EL (cell line): Measurements from ENCODE around the gene GALNTL6.
A peak's percentile ranks its signal among the peaks of the same experiment; 100 is the strongest.

Experiments used
- DNase-seq: peaks from one replicate; pipeline ENCODE4 v3.0.0-alpha.2; 2016

GALNTL6 gene

DNA sequence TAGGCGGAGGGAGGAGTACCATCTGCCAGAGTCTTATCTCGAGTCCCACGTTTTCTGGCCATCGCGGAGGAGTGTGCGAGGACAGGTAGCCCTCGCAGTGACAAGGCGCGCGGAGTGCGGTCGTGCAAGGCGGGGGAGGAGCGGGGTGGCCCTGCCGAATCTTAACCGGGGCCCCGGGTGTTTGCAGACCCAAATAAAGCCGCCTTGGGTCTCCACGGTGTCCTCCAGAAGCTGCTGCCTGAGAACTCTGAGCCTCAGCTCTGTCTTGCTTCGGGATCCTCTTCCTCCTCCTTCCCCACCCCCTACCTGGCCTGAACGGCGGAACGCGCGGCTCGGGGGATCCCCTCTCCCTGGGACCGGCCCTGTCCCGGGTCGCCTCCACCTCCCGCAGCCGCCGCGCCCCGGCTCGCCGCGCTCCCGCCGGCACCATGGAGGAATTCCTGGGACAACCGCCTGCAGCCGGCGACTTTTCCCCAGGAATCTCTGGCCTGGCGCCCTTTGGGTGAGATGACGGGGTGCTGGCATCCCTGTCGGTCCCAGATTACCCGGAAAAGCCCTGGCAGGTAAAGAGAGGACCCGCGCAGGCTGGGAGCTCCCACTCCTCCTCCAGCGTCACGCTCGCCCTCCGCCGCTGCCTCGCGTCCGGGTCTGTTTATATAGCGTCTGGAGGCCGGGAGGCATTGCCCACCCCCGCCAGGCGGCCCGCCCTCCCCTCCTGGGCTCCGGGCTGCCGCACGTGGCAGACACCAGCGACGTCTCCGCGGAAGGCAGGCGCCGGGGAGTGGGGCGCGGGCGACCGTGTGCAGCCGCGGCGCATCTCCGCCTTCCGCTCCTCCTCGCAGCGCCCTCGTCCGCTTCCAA lies at the start of gene GALNTL6:
GALNTL6 (plus strand) TSS at position 740 of the 861 bp plus-strand sequence.
- no peak for DNase-seq

DNA sequence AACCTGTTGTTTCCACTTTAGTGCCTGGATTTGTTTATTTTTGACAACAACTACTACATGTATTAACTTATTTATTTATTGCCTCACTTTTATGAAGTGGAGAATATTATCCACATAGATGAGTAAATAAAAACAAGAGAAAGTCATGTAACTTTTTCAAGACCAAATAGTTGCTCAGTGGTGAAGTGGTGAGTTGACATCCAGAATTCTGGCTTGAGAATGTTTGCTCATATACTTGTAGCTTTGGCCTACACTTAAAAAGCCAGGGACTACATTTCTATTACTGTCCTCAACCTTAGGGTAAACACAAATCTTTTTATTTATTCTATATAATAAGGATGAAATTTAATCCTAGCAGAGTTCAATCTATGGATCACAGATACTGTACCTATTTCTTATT lies 47.7 kb upstream of the GALNTL6 start:
- DNase-seq: no peak

DNA sequence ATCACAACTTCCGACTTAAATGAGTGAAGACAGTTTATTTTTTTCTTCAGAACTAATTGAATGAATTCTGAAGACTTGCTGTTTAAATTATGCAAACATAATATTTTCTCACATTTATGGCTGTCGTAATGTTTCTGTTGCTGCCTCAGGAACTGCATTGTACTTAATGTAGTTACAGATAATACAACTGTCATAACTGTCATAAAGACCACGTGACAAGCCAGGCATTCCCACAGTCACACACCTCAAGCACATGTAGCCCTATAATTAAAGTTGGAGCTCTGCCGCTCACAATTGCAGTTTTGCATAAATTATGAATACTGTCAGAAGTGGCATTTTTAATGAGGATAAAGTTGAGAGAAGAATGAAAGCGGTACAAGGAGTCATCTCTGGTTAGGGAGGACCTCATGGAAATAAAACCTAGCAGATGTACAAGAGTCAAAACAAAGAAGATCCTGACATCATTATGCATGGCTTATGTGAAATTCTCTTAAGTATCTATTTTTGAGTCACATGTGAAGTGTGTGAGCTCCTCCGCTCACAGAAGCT lies 38.5 kb upstream of the GALNTL6 start:
- DNase-seq: no peak

DNA sequence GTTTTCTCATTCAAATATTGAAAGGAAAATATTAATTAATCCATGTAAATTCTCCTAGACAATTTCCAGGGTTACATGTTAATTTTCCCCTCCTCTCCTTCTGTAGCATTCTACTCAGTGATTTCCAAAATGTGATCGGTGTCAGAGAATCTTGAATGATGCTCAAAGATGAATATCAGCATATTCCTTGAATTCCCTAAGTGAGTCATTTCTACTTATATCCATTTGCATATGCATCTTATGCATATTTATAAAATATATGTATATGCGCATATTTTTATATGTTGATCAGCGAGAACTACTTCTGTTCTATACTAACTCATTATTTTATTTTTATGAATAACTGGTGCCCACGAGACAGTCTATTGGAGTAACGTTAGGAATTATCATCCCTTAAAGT lies 33.9 kb upstream of the GALNTL6 start:
- no peak for DNase-seq

DNA sequence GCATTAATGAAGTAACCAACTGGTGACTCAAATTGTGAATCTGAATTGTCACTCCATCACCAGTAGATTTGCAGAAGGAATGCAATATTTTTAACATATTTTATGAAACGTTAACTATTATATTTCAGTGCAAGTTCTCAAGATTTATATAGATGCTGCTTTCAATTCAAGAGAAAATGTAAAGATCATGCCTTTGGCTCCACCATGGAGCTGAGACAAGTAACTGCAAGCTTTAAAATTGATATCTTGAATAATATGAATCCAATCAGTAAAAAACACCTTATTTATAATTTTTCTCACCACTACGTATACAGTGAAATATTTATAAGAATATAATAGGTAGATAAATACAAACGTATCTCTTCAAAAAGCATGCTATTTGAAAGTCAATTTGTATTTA lies 27.8 kb upstream of the GALNTL6 start:
- DNase-seq: no peak

DNA sequence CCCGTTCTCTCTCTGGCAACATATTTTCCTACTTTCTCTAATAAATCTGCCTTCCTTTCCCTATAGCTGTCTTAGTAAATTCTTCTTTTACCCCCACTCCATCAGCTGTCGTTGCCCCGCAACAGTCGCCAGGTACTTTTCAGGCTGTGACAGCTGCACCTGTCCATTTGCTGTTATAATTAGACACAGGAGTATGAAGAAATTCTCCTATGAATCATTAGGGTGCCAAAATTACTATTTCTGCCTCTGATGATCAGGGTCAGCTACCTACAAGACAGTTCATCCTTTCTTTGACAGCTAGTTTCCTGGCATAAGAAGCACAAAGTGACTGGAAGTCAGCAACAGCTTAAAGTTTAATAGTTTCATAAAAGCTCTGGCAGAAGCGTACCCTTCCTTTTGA lies 19.5 kb upstream of the GALNTL6 start:
- no peak for DNase-seq

DNA sequence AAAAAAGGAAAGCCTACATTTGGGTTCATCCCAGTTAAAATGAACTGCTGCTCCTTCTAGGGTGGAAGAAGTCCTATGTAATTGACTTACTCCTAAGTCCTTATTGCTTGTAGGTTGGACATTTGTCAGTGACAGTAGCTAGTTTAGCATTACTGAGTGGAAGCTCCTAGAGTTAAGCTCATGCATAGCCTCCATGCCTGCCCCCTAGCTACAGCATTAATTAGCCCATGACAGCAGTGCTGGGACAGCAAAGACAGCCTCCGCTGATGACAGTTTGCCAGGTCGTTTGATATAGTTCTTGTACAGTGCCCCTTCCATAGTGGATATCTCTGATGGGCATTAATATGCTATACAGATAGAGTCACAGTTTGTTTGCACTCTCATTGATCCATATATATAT lies 18.7 kb upstream of the GALNTL6 start:
- DNase-seq: no peak

DNA sequence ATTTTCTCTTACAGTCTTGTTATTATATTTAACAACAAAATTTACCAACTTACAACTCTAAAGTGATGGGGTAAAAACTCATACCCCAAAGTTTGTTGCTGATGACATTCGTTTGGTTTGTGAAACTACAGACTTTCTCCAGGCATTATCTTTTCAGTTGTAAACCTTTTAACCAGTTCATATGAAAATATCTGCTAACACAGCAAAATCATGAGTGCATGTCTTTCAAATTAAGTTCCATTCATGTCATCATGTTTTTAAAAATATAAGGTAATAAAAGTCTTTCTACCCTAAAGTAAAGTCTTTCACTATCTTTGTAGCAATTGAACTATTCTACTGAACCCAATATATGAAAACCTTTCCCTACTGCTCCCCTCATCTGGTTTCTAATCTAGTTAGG lies 3.4 kb upstream of the GALNTL6 start:
- DNase-seq: no peak

DNA sequence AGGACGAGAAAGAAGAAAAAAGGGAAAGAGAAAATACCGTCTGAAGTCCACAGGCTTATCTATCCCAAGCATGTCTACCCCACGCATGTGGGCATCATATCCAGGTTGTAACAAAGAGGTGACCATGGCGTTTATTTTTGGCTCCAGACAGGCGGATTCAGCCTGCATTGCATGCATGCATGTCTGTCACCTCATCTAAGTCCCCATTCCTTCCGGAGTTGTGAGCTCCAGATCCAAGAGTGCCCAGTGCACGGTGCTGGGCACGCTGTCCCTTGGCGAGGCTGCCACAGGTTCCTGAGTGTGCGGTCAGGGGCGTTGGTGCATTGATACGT lies 905 bp upstream of the GALNTL6 start:
- no peak for DNase-seq

DNA sequence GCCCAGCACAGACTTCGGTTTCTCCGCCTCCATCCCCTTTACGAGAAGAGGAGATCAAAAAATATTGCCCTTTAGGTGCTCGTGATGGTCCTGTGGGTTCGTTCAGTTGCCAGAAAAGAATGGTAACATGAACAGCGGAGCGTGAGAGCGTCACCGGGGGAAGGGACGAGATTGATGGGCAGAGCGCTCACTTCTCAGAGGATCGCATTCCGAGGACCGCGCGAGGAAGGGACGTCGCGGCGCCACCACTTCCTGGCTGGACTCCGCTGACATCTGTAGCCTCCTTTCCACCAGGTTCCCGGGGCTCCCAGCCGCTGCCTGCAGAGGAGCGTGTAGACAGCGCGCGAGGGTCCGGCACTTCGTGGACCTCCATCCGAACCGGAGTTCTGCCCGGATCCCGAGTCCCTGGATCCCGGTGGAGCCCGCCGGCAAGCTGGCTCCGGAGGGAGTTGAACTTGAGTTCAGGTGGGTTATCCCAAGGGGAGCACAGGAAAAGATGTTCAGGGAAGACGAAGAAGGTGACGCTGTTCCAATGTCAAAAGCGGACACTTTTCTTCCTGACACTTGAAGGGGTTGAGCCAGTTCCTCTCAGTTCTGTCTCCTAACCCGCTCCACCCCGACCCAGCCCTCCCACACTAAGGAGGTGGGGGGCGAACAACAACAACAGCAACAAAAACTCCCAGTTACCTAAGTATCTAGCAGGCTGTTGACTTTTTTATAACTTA lies 484 bp downstream of the GALNTL6 start:
- DNase-seq: no peak

DNA sequence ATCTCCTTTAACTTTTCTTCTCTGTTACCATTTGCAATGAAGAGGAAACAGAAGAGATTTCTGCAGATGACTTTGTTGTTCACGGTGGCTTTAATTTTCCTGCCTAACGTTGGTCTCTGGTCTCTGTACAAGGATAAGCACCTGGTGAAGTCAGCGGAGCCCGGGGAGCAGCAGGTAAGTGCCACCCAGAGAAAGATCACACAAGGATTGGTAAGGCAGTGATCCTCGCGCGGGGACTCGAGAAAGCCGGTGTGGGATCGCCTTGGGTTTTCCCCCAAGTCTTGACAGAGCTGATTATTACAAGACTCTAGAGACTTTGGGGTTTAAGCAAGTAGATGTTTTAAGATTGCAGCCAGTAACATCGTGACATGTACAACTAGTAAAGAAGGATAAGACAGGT lies 1.3 kb downstream of the GALNTL6 start:
- DNase-seq: no peak

DNA sequence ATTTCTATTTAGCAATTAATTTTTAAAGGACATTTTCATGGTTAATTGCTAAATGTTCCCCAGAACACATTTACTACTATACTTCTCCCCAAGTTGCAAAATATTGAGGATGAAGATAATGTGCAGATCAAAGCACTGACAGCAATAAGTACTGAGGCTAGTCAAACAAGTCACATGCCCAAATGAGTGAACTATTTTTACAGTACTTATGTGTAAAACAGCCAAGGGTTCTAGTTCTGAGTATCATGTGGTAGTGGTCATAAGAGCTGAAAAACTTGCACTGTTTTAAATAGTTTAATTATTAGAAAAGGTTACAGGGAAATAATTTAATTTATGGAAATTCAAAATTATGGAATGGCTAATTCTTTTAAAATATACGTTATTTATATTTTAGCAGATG lies 3.8 kb downstream of the GALNTL6 start:
- no peak for DNase-seq

DNA sequence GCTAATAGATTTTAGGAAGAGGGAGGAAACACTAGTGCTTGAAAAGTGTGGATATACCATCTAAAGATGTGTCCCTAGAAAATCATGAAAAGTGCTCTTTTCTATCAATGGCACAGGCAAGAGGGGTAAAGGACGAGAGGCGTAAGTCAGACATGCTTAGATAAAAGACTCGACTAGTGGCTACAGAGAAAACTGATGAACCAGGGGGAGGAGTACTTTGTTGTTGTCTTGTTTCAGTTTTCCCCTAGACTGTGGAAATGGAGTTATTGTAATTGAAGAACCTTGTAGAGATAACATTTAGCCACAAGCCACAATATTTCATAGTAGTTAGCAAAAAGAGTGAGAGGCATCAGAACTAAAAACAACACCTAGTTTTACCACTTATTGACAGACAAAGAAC lies 21.4 kb downstream of the GALNTL6 start:
- no peak for DNase-seq

DNA sequence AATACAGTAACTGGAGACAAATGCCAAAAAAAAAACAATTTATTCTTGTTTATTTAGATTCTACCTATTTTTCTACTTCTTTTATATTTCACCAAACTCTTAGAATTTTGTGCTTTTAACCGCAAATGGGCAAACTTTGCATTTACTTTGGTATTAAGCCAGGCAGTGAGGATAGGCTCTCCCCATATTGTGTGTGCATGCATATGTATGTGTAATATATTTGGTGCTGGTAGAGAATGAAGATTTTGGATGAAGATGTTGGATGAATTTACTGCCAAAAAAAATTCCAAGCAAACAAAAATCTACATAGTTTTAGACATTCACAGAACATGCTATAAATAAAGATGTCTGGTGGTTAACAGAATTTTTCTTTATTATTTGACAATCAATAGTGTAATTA lies 30.3 kb downstream of the GALNTL6 start:
- DNase-seq: no peak

DNA sequence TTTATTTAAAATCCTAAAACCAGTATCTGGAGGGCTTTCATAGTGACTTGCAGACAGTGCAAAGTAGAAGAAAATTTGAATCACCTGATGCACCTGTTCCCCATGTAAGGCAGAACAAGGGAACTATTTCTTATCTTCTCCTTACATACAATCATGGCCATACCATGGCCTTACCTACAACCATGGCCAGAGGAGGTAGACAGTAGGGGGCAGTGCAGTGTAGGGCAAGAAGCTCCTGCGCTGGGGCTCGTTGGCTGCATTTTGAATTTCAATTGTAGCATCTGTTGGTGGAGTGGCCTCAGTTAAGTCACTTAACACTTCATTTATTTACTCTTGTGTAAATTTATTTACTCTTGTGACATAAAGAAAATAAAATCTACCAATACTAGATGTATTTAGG lies 33.0 kb downstream of the GALNTL6 start:
- DNase-seq: peak; percentile 57

DNA sequence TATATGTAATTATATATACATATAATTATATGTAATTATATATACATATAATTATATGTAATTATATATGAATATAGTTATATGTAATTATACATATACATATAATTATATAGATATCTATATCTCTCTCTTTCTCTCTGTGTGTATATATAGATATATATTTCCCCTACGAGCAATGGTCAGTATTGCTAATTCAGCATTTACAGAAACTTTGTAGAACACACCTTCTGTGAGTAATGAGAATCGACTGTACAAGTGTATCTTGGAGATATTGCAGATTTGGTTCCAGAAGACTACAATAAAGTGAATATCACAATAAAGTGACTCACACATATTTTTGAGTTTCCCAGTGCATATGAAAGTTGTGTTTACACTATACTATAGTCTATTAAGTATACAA lies 33.7 kb downstream of the GALNTL6 start:
- no peak for DNase-seq

DNA sequence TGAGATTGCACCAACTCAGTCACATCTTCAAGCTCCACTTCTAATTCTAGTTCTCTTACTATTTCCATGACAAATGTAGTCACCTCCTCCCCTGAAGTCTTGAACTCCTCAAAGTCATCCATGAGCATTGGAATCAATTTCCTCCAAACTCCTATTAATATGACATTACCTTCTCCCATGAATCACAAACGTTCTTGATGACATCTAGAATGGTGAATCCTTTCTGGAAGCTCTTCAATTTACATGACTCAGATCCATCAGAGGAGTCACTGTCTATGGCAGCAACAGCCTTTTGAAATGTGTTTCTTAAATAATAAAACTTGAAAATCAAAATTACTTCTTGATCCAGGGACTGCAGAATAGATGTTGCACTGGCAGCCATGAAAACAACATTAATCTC lies 34.5 kb downstream of the GALNTL6 start:
- peak; percentile 1 for DNase-seq

DNA sequence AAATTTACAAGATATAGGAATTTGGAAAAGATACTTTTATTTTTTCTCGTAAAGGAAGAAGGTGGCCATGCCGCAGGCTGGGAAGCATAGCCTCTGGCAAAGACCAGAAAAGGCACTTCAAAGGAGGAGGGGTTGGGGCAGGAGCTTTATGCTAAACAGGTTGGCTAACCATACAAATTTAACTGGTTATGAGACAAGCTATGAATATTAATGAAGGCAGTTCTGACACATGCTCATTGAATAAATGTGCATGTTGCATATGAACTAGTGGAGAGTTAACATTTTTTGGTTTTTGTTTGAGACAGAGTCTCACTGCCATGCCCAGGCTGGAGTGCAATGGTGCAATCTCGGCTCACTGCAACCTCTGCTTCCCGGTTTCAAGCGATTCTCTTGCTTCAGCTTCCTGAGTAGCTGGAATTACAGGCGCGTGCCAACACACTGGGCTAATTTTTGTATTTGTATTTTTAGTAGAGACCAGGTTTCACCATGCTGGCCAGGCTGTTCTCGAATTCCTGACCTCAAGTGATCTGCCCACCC lies 36.5 kb downstream of the GALNTL6 start:
- no peak for DNase-seq

DNA sequence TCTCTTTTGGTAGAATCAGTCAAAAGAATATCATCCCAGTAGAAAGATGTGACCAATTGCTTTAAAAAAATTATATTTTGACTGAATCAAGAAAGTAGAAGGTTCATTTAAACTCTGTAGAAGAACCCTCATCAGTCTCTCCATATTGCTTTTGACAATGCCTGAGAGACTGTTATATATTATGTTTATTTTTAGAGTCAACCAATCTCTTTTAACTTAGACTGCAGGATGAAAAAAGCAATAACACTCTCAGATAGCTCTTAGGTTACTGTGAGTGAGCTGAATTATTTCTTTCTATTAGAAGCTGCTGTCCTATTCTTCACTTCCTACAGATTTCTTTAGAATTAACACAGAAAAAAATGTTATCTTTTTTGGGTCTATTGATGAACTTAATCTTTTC lies 38.1 kb downstream of the GALNTL6 start:
- DNase-seq: no peak

DNA sequence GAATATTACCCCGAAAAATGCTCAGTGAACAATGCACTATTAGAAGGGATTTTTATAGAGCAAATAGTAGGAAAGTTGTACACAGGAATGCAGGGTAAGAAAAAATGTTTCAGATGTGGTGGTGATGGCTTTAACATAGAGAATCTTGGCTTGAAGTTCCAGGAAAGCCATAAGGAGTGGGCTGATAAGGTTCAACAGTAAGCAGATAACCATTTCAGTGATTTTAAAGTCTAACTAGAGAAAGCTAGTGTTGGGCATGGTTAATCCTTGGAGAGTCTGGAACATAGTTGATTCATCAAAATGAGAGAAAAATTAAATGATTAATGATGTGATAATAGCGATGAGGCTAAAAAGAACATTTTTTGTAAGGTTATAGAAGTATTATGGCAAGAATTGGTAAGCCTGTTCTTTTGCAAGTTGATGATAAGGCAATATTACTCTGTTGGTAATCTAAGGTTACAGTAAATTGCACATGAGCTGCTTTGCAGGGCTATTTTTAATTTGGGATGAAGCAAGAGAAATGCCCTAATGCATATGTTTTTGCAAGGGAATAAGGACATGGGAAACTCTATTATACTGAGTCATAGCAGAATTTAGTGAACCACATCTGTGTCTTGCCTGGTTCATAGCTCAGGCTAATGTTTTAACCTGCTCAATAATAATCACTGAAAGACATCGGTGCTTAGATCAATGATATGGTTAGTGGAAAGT lies 44.3 kb downstream of the GALNTL6 start:
- DNase-seq: no peak

DNA sequence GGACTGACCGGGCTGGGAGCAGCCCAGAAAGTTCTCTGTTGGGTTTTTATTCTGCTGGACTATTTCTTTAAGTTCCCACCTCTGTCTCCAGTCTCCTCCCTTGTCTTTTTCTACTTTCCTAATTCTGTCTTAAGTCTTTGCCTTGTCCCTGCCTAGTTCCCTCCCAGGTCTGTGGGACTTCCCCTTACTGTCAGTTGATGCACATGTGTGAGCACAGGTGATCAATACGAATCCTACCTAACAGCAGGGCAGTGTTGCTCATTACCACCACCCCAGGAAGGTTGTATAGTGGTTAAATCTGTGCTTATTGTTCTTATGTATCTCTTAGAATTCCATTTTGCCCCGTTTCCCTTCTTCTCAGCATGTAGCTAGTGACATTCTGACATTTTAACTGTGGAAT lies 62.1 kb downstream of the GALNTL6 start:
- DNase-seq: no peak

DNA sequence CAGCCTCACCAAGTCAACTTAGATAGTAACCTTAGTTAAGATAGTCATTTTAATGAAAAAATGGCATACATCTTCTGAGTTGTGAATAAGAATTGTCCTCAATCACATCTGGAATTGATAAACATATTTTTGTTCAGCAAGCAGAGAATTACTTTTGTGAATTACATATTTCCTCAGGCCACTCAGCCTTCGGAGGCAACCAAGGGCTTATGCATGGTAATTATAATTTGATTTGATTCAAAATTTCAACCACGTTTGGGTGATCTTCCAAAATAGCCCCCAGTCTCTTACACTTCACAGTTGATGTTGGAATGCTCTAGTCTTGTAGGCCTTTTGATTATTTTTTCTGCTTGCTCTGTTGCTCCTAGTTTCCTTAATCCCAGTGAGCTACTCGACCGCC lies 63.4 kb downstream of the GALNTL6 start:
- no peak for DNase-seq

DNA sequence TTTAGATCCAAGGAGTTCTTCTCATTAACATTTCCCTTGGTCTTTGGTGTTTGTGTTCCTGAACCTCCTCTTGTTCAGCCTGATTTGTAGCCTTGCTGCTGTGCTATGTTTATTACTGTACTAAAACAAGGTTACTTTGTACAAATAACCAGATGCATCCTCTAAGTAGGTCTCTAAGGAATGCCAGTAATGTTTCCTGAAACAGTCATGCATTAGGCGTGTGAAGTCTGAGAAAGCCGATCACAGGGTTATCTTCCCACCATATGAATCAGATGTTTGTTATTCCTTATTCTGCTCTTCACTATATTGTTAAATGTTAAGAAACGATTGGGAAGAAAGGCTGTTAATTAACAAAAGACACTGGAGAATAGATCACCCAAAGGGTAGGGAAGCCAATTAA lies 66.9 kb downstream of the GALNTL6 start:
- DNase-seq: peak; percentile 88
